IMR-90 (cell line): Measurements from ENCODE around the gene COL25A1. TPM values are rescaled to one million over a fixed set of nuclear protein-coding genes. Genes with fewer than 3 reads are reported as not detected.

Source experiments
- ATAC-seq: fragments of 200-7000 bp; cut with Tn5 transposase; 2 replicates; pipeline ENCODE4 v1.9.1; 2020; ENCODE audit warnings: low read depth, mild to moderate bottlenecking, moderate library complexity
- BruUV-seq: library from RNA; stranded (reverse); fragments of 400-500 nt; replicated peaks from 2 replicates; lab custom pipeline; 2021; lab: Mats Ljungman, UMichigan
- CTCF ChIA-PET: fragments of 300-600 bp; formaldehyde crosslinking; extraction: SDS; loops from one replicate; lab custom pipeline; 2021; ENCODE audit warnings: antibody characterized with exemption; lab: Yijun Ruan, JAX
- POLR2A ChIA-PET: fragments of 300-600 bp; sonication (Branson Sonifier 250); formaldehyde crosslinking; loops from one replicate; lab custom pipeline; 2022; ENCODE audit warnings: antibody characterized with exemption; ENCODE audit not compliant: unreplicated experiment; lab: Charles Lee
- DNase-seq: peaks from one replicate; pipeline ENCODE4 v3.0.0; 2013
- H2AFZ ChIP-seq: replicated peaks from 2 replicates; pipeline ENCODE3; 2013; ENCODE audit warnings: low read length, mild to moderate bottlenecking; ENCODE audit not compliant: poor library complexity
- H2AK5ac ChIP-seq: 2 replicates; pipeline ENCODE4 v1.6.1; 2013; ENCODE audit warnings: low read depth, low read length, inconsistent platforms
- H2AK9ac ChIP-seq: replicated peaks from 2 replicates; pipeline ENCODE3; 2013; ENCODE audit warnings: mild to moderate bottlenecking, low read depth, low read length, moderate library complexity; ENCODE audit not compliant: poor library complexity
- H2BK120ac ChIP-seq: 2 replicates; pipeline ENCODE4 v1.6.1; 2013; ENCODE audit warnings: low read depth, low read length, inconsistent platforms
- H2BK15ac ChIP-seq: 3 replicates; pipeline ENCODE4 v1.6.1; 2013; ENCODE audit warnings: low read depth, low read length, inconsistent platforms
- H2BK20ac ChIP-seq: 2 replicates; pipeline ENCODE4 v1.6.1; 2013; ENCODE audit warnings: low read depth, mild to moderate bottlenecking, inconsistent platforms, low read length, moderate library complexity
- H2BK5ac ChIP-seq: 2 replicates; pipeline ENCODE4 v1.6.1; 2013; ENCODE audit warnings: mild to moderate bottlenecking, low read depth, low read length, inconsistent platforms; ENCODE audit not compliant: poor library complexity, severe bottlenecking
- H3K14ac ChIP-seq: replicated peaks from 2 replicates; pipeline ENCODE4 v1.6.1; 2013; ENCODE audit warnings: low read depth, low read length, inconsistent platforms
- H3K18ac ChIP-seq: 2 replicates; pipeline ENCODE4 v1.6.1; 2013; ENCODE audit warnings: low read depth, low read length, control low read depth
- H3K23ac ChIP-seq: 2 replicates; pipeline ENCODE4 v1.6.1; 2013; ENCODE audit warnings: low read depth, low read length, inconsistent platforms
- H3K27ac ChIP-seq: 2 replicates; pipeline ENCODE4 v1.5.1; 2013; ENCODE audit warnings: mild to moderate bottlenecking, control low read depth, low read length; ENCODE audit not compliant: insufficient read depth
- H3K27me3 ChIP-seq: 2 replicates; pipeline ENCODE4 v1.6.1; 2013; ENCODE audit warnings: low read length; ENCODE audit not compliant: control insufficient read depth, insufficient read depth
- H3K36me3 ChIP-seq: 2 replicates; pipeline ENCODE4 v1.6.1; 2013; ENCODE audit warnings: low read length, mixed read lengths; ENCODE audit not compliant: control insufficient read depth, insufficient read depth
- H3K4ac ChIP-seq: 2 replicates; pipeline ENCODE4 v1.6.1; 2013; ENCODE audit warnings: low read depth, low read length, inconsistent platforms
- H3K4me1 ChIP-seq: 2 replicates; pipeline ENCODE4 v1.6.1; 2013; ENCODE audit warnings: low read length, mixed read lengths; ENCODE audit not compliant: control insufficient read depth, insufficient read depth
- H3K4me2 ChIP-seq: 2 replicates; pipeline ENCODE4 v1.6.1; 2013; ENCODE audit warnings: low read depth, mild to moderate bottlenecking, control low read depth, low read length, moderate library complexity
- H3K4me3 ChIP-seq: 2 replicates; pipeline ENCODE4 v1.5.1; 2013; ENCODE audit warnings: low read depth, mild to moderate bottlenecking, control low read depth, low read length, moderate library complexity; ENCODE audit not compliant: insufficient read depth
- H3K56ac ChIP-seq: 2 replicates; pipeline ENCODE4 v1.6.1; 2013; ENCODE audit warnings: low read length, inconsistent platforms; ENCODE audit not compliant: insufficient read depth; ENCODE audit errors: extremely low read depth
- H3K79me1 ChIP-seq, 2 experiments: 2 replicates each; pipeline ENCODE4 v1.6.1; 2013; ENCODE audit warnings: low read length in 2 of 2, inconsistent platforms in 1 of 2, low read depth in 1 of 2
- H3K9ac ChIP-seq: 2 replicates; pipeline ENCODE4 v1.6.1; 2013; ENCODE audit warnings: low read depth, low read length, control low read depth
- H3K9me1 ChIP-seq: 2 replicates; pipeline ENCODE4 v1.6.1; 2013; ENCODE audit warnings: low read length, inconsistent platforms; ENCODE audit not compliant: insufficient read depth
- H3K9me3 ChIP-seq: 2 replicates; pipeline ENCODE4 v1.6.1; 2013; ENCODE audit warnings: low read length; ENCODE audit not compliant: control insufficient read depth, insufficient read depth
- H4K20me1 ChIP-seq: 2 replicates; pipeline ENCODE4 v1.6.1; 2013; ENCODE audit warnings: low read length, inconsistent platforms; ENCODE audit not compliant: insufficient read depth
- H4K5ac ChIP-seq: 2 replicates; pipeline ENCODE4 v1.6.1; 2013; ENCODE audit warnings: mild to moderate bottlenecking, low read depth, low read length, control low read depth
- H4K8ac ChIP-seq, 2 experiments: 2 replicates each; pipeline ENCODE4 v1.6.1; 2013; ENCODE audit warnings: low read depth in 2 of 2, low read length in 2 of 2, control low read depth in 1 of 2, inconsistent platforms in 1 of 2
- H4K91ac ChIP-seq: 2 replicates; pipeline ENCODE4 v1.6.1; 2013; ENCODE audit warnings: low read depth, low read length, inconsistent platforms; ENCODE audit not compliant: insufficient read depth
- ELK1 ChIP-seq: fragments of 150-350 bp; IDR thresholded peaks from 2 replicates; pipeline ENCODE4 v1.6.1; 2016; ENCODE audit warnings: low read depth, mild to moderate bottlenecking, low read length, moderate library complexity, borderline replicate concordance
- POLR2A ChIP-seq: IDR thresholded peaks from 2 replicates; pipeline ENCODE4 v1.6.1; 2012; ENCODE audit warnings: mild to moderate bottlenecking, low read depth, low read length
- SMC3 ChIP-seq: fragments of 150-350 bp; IDR thresholded peaks from 2 replicates; pipeline ENCODE4 v1.6.1; 2016; ENCODE audit warnings: low read depth, mild to moderate bottlenecking, antibody characterized with exemption, low read length, moderate library complexity
- whole genome bisulfite sequencing, 2 experiments: methylation state at CpG; one replicate each; pipeline versions ENCODE4 v1.1.5 to v1.1.7; 2013; ENCODE audit warnings: missing lambda C conversion rate in 2 of 2; ENCODE audit not compliant: insufficient read length in 1 of 2; ENCODE audit errors: extremely low coverage in 2 of 2; 5-methylcytosine and 5-hydroxymethylcytosine counted together
- dilution Hi-C: fragments of 300-500 bp; cut with HindIII; formaldehyde crosslinking; loops from one replicate; pipeline ENCODE4 v1.14.3; 2018; ENCODE audit warnings: low sequenced_read_pairs; ENCODE audit not compliant: unreplicated experiment
- in situ Hi-C: fragments of 300-500 bp; cut with MboI; formaldehyde crosslinking; loops from 3 replicates; pipeline ENCODE4 v1.14.3; 2019; ENCODE audit warnings: low sequenced_read_pairs, inconsistent platforms, mixed read lengths
- intact Hi-C: fragments of 100-400 bp; cut with micrococcal nuclease; formaldehyde crosslinking; loops from 2 replicates; pipeline ENCODE4 v1.10.0; 2022
- polyA plus RNA-seq, 3 experiments: library from polyadenylated mRNA; depleted of rRNA; stranded (reverse); fragments of >200 nt; gene quantifications; 2 replicates each; pipeline ENCODE4 v1.2.3, GENCODE V29; 2012; ENCODE audit warnings: low replicate concordance in 1 of 3
- total RNA-seq: library from RNA; depleted of rRNA; stranded (reverse); fragments of >200 nt; gene quantifications from 2 replicates; pipeline ENCODE4 v1.2.3, GENCODE V29; 2012

COL25A1 gene
- total and polyA plus RNA-seq, 2 of the 4 experiments (the other 2 are of a cell fraction), result under 0.01 to 0.05 TPM

- Histone ChIP-seq H3K18ac (no peak overlapping the region), H3K4me3 (no peak overlapping the region), H4K20me1 (no peaks in the 10 kb centered on the region), H3K9ac (no peak overlapping the region), H3K27ac (no peak overlapping the region), H3K14ac (no peak overlapping the region), H4K5ac (no peak overlapping the region), H3K9me3 (no peaks in the 10 kb centered on the region), H3K4me2 (no peak overlapping the region), H3K4ac (no peak overlapping the region), H3K36me3 (no peaks in the 10 kb centered on the region), H3K9me1 (no peaks in the 10 kb centered on the region), H2BK120ac (no peak overlapping the region), H4K8ac (no peak overlapping the region), H3K27me3 (no peaks in the 10 kb centered on the region), H2AK5ac (no peak overlapping the region), H2BK5ac (no peak overlapping the region), H3K56ac (no peak overlapping the region), H3K79me1 (no peaks in the 10 kb centered on the region), H2BK20ac (no peak overlapping the region), H2AFZ (no peak overlapping the region), H2BK15ac (no peak overlapping the region), H4K91ac (no peak overlapping the region), H3K23ac (no peak overlapping the region), H2AK9ac (no peak overlapping the region), H3K4me1 (no peaks in the 10 kb centered on the region)
- in situ Hi-C loops, result no loop called here
- ChIA-PET POLR2A (no interaction called here), CTCF (no interaction called here)
- no CpG with 5 or more reads among the region's 2 CpGs for WGBS, 2 experiments
- no peak for DNase-seq
- dilution Hi-C loops, result no loop called here
- BruUV-seq, result no TSS peak
- intact Hi-C loops, result no loop called here
- no peak for TF ChIP-seq POLR2A
- TF ChIP-seq SMC3, result no peak
- TF ChIP-seq ELK1, result no peak
- no peak for ATAC-seq
These were observed 294.5 kb downstream of the COL25A1 start for GRCh38 chr4:109007976-109008375.
